Astrocyte (in vitro differentiated cells and primary cell): ENCODE data around the gene SLC47A2. TPM values are rescaled to one million over a fixed set of nuclear protein-coding genes. Genes with fewer than 3 reads are reported as not detected.

ENCODE experiments used
- DNase-seq: peaks from one replicate; pipeline ENCODE4 v3.0.0-alpha.2; 2010; ENCODE audit warnings: low read depth
- FAIRE-seq: peaks from 2 replicates; lab custom pipeline; 2011; peaks lifted over from hg19 to GRCh38; lab: Jason Lieb, UNC
- H2AFZ ChIP-seq: 2 replicates; pipeline ENCODE4 v1.6.0; 2012; ENCODE audit warnings: low read depth, low read length, inconsistent platforms
- H3K27ac ChIP-seq: 2 replicates; pipeline ENCODE4 v1.5.1; 2011; ENCODE audit warnings: low read depth, low read length, inconsistent platforms
- H3K27me3 ChIP-seq: 2 replicates; pipeline ENCODE4 v1.6.0; 2011; ENCODE audit warnings: low read length, inconsistent platforms; ENCODE audit not compliant: insufficient read depth
- H3K36me3 ChIP-seq: 2 replicates; pipeline ENCODE4 v1.5.1; 2011; ENCODE audit warnings: low read length, inconsistent platforms; ENCODE audit not compliant: insufficient read depth
- H3K4me1 ChIP-seq: 2 replicates; pipeline ENCODE4 v1.5.1; 2011; ENCODE audit warnings: low read length, inconsistent platforms; ENCODE audit not compliant: insufficient read depth
- H3K4me2 ChIP-seq: 2 replicates; pipeline ENCODE4 v1.6.0; 2012; ENCODE audit warnings: low read length, inconsistent platforms
- H3K4me3 ChIP-seq: 2 replicates; pipeline ENCODE4 v1.5.1; 2011; ENCODE audit warnings: low read depth, mild to moderate bottlenecking, low read length, inconsistent platforms; ENCODE audit not compliant: insufficient read depth
- H3K79me2 ChIP-seq: 2 replicates; pipeline ENCODE4 v1.6.0; 2012; ENCODE audit warnings: mild to moderate bottlenecking, low read length, inconsistent platforms; ENCODE audit not compliant: insufficient read depth
- H3K9ac ChIP-seq: 2 replicates; pipeline ENCODE4 v1.6.0; 2012; ENCODE audit warnings: mild to moderate bottlenecking, low read length, inconsistent platforms
- H3K9me3 ChIP-seq: 2 replicates; pipeline ENCODE4 v1.5.1; 2012; ENCODE audit warnings: low read depth, mild to moderate bottlenecking, low read length, inconsistent platforms; ENCODE audit not compliant: insufficient read depth
- H4K20me1 ChIP-seq: 2 replicates; pipeline ENCODE4 v1.6.0; 2012; ENCODE audit warnings: low read length, inconsistent platforms; ENCODE audit not compliant: insufficient read depth
- H3K27ac Mint-ChIP-seq: one replicate; pipeline ENCODE4 v1.8.0; 2021; ENCODE audit warnings: mild to moderate bottlenecking, mixed read lengths; ENCODE audit not compliant: unreplicated experiment
- H3K27me3 Mint-ChIP-seq: one replicate; pipeline ENCODE4 v1.8.0; 2021; ENCODE audit warnings: low read depth, mixed read lengths; ENCODE audit not compliant: unreplicated experiment
- H3K36me3 Mint-ChIP-seq: one replicate; pipeline ENCODE4 v1.8.0; 2021; ENCODE audit warnings: low read depth, mixed read lengths; ENCODE audit not compliant: unreplicated experiment
- H3K4me1 Mint-ChIP-seq: one replicate; pipeline ENCODE4 v1.8.0; 2021; ENCODE audit warnings: low read depth, mixed read lengths; ENCODE audit not compliant: unreplicated experiment
- H3K4me3 Mint-ChIP-seq: one replicate; pipeline ENCODE4 v1.8.0; 2021; ENCODE audit warnings: mild to moderate bottlenecking, moderate library complexity, mixed read lengths; ENCODE audit not compliant: unreplicated experiment
- H3K9me3 Mint-ChIP-seq: one replicate; pipeline ENCODE4 v1.8.0; 2021; ENCODE audit warnings: mild to moderate bottlenecking, mixed read lengths; ENCODE audit not compliant: unreplicated experiment
- CTCF ChIP-seq: IDR thresholded peaks from 2 replicates; pipeline ENCODE4 v1.5.1; 2011; ENCODE audit warnings: low read depth, mild to moderate bottlenecking, inconsistent platforms, low read length, moderate library complexity; ENCODE audit not compliant: insufficient read depth
- EZH2 ChIP-seq: IDR thresholded peaks from 2 replicates; pipeline ENCODE4 v1.6.1; 2012; ENCODE audit warnings: mild to moderate bottlenecking, low read length, inconsistent platforms; ENCODE audit not compliant: insufficient read depth
- total RNA-seq: library from RNA; stranded (reverse); gene quantifications from 2 replicates; pipeline ENCODE4 v1.2.1, GENCODE V29; 2021

SLC47A2 gene
- total RNA-seq, 1 donor from 2014 or later, result not detected

- H3K4me1 ChIP-seq, result no peaks in the 10 kb centered on the region
- no peak for TF ChIP-seq CTCF
- TF ChIP-seq EZH2, result no peak
- no peak overlapping the region for H3K4me2 ChIP-seq
- Mint-ChIP-seq H3K4me3 (no peak overlapping the region), H3K27ac (no peak overlapping the region), H3K27me3 (peaks cover 41% of the 10 kb centered on the region), H3K9me3 (no peaks in the 10 kb centered on the region), H3K36me3 (peaks cover 2% of the 10 kb centered on the region), H3K4me1 (no peaks in the 10 kb centered on the region)
- no peaks in the 10 kb centered on the region for H3K9me3 ChIP-seq
- H3K4me3 ChIP-seq, result no peak overlapping the region
- no peak overlapping the region for H3K27ac ChIP-seq
- H3K36me3 ChIP-seq, result no peaks in the 10 kb centered on the region
- FAIRE-seq (no peak), DNase-seq (no peak)
- H3K79me2 ChIP-seq, result no peaks in the 10 kb centered on the region
- H2AFZ ChIP-seq, result no peak overlapping the region
- H3K9ac ChIP-seq, result no peak overlapping the region
- H3K27me3 ChIP-seq, result peaks cover 5% of the 10 kb centered on the region
- no peaks in the 10 kb centered on the region for H4K20me1 ChIP-seq
These were observed 15.2 kb upstream of the SLC47A2 start for GRCh38 chr17:19731626-19732025.

GRCh38 chr17:19730843-19731242, 14.5 kb upstream of the SLC47A2 start:
- H3K27ac ChIP-seq, result no peak overlapping the region
- H3K27me3 ChIP-seq, result peaks cover 5% of the 10 kb centered on the region
- no peak for TF ChIP-seq CTCF
- TF ChIP-seq EZH2, result no peak
- no peaks in the 10 kb centered on the region for H3K79me2 ChIP-seq
- FAIRE-seq (no peak), DNase-seq (no peak)
- no peaks in the 10 kb centered on the region for H3K36me3 ChIP-seq
- Mint-ChIP-seq H3K4me3 (no peak overlapping the region), H3K27me3 (peaks cover 34% of the 10 kb centered on the region), H3K4me1 (no peaks in the 10 kb centered on the region), H3K9me3 (no peaks in the 10 kb centered on the region), H3K36me3 (no peaks in the 10 kb centered on the region), H3K27ac (no peak overlapping the region)
- no peak overlapping the region for H3K4me3 ChIP-seq
- no peak overlapping the region for H3K4me2 ChIP-seq
- H2AFZ ChIP-seq, result no peak overlapping the region
- no peaks in the 10 kb centered on the region for H3K4me1 ChIP-seq
- H3K9ac ChIP-seq, result no peak overlapping the region
- H3K9me3 ChIP-seq, result no peaks in the 10 kb centered on the region
- no peaks in the 10 kb centered on the region for H4K20me1 ChIP-seq

GRCh38 chr17:19729900-19730299, 13.5 kb upstream of the SLC47A2 start:
- Mint-ChIP-seq H3K4me1 (no peaks in the 10 kb centered on the region), H3K9me3 (no peaks in the 10 kb centered on the region), H3K27ac (no peak overlapping the region), H3K4me3 (no peak overlapping the region), H3K27me3 (peaks cover 42% of the 10 kb centered on the region), H3K36me3 (no peaks in the 10 kb centered on the region)
- no peak for DNase-seq
- no peaks in the 10 kb centered on the region for H3K9me3 ChIP-seq
- no peaks in the 10 kb centered on the region for H3K4me1 ChIP-seq
- no peak for TF ChIP-seq EZH2
- no peak for TF ChIP-seq CTCF
- H3K4me2 ChIP-seq, result no peak overlapping the region
- H4K20me1 ChIP-seq, result no peaks in the 10 kb centered on the region
- H3K79me2 ChIP-seq, result no peaks in the 10 kb centered on the region
- peaks cover 5% of the 10 kb centered on the region for H3K27me3 ChIP-seq
- no peak overlapping the region for H3K9ac ChIP-seq
- H3K27ac ChIP-seq, result no peak overlapping the region
- H3K36me3 ChIP-seq, result no peaks in the 10 kb centered on the region
- H3K4me3 ChIP-seq, result no peak overlapping the region
- no peak for FAIRE-seq
- H2AFZ ChIP-seq, result no peak overlapping the region
